Stomach (tissue), 4 donors: ENCODE measurements around the gene ADAMTSL3.

ENCODE experiments used
- CTCF ChIP-seq, 7 experiments: fragments of 450-650 bp in 4 of 7; fragments of 200-600 bp in 3 of 7; sonication (generic) in 3 of 7; IDR thresholded peaks; one replicate each; pipeline ENCODE4 v1.5.1; 2016 to 2019; ENCODE audit warnings: antibody characterized with exemption in 7 of 7, control low read depth in 2 of 7, mild to moderate bottlenecking in 1 of 7
- EP300 ChIP-seq: sonication (generic); formaldehyde crosslinking; IDR thresholded peaks from one replicate; pipeline ENCODE4 v1.6.1; 2017; ENCODE audit warnings: antibody characterized with exemption
- POLR2AphosphoS5 ChIP-seq, 3 donors: sonication (generic); formaldehyde crosslinking; IDR thresholded peaks; one replicate each; pipeline ENCODE4 v1.6.1; 2016; ENCODE audit warnings: antibody characterized with exemption in 3 of 3

- TF ChIP-seq CTCF (IDR thresholded peaks at IDR 0.05): no peak
- TF ChIP-seq POLR2AphosphoS5 (IDR thresholded peaks at IDR 0.05): no peak
- TF ChIP-seq EP300: no peak
These were observed 27.6 kb upstream of the ADAMTSL3 start for GRCh38 chr15:83626171-83626802.
